Transverse colon (tissue), 4 donors: ENCODE data around the gene FEN1. TPM values are rescaled to one million over a fixed set of nuclear protein-coding genes. Genes with fewer than 3 reads are reported as not detected.
A peak's percentile ranks its signal among the peaks of the same experiment; 100 is the strongest.

Source experiments
- DNase-seq: peaks from one replicate; pipeline ENCODE4 v3.0.0-alpha.2; 2019
- H3K27ac ChIP-seq, 4 donors: fragments of 200-600 bp; sonication (generic); 2 replicates each; pipeline ENCODE4 v1.5.1; 2016 to 2018; ENCODE audit warnings: inconsistent platforms in 4 of 4
- H3K27me3 ChIP-seq: fragments of 200-600 bp; sonication (generic); 2 replicates; pipeline ENCODE4 v1.5.1; 2017; ENCODE audit warnings: inconsistent platforms
- H3K36me3 ChIP-seq, 4 donors: fragments of 200-600 bp; sonication (generic); 2 replicates each; pipeline ENCODE4 v1.5.1; 2017 to 2019; ENCODE audit warnings: inconsistent platforms in 4 of 4
- H3K4me1 ChIP-seq, 4 donors: fragments of 200-600 bp; sonication (generic); 2 replicates each; pipeline ENCODE4 v1.5.1; 2017 to 2020; ENCODE audit warnings: inconsistent platforms in 4 of 4
- H3K4me3 ChIP-seq, 4 donors: fragments of 200-600 bp; sonication (generic); 1 replicate in 1 of 4; 2 replicates in 3 of 4; pipeline versions ENCODE4 v1.5.1 to v1.6.1; 2017 to 2019; ENCODE audit warnings: inconsistent platforms in 4 of 4
- H3K9me3 ChIP-seq, 2 donors: fragments of 200-600 bp; sonication (generic); 2 replicates each; pipeline ENCODE4 v1.5.1; 2017 to 2019; ENCODE audit warnings: inconsistent platforms in 2 of 2
- EP300 ChIP-seq: sonication (generic); formaldehyde crosslinking; IDR thresholded peaks from one replicate; pipeline ENCODE4 v1.6.1; 2017; ENCODE audit warnings: antibody characterized with exemption, low read depth
- POLR2A ChIP-seq: fragments of 450-650 bp; IDR thresholded peaks from one replicate; pipeline ENCODE4 v1.6.1; 2016; ENCODE audit warnings: antibody characterized with exemption, mild to moderate bottlenecking, moderate library complexity
- POLR2AphosphoS5 ChIP-seq, 3 donors: sonication (generic); formaldehyde crosslinking; IDR thresholded peaks; one replicate each; pipeline ENCODE4 v1.6.1; 2016; ENCODE audit warnings: antibody characterized with exemption in 3 of 3
- WGBS, 2 donors: methylation state at CpG; one replicate each; pipeline ENCODE4 v1.1.5; 2018; ENCODE audit warnings: low coverage in 1 of 2; 5-methylcytosine and 5-hydroxymethylcytosine counted together
- in situ Hi-C, 4 donors: fragments of 200-750 bp; cut with MboI; loops; one replicate each; pipeline versions ENCODE4 v1.15.0 to v1.15.1; 2017; ENCODE audit warnings: low sequenced_read_pairs in 3 of 4, low pct_ligation_motif_present in 1 of 4, low pct_unique_long_range_greater_than_20kb in 1 of 4
- intact Hi-C: fragments of 100-400 bp; cut with DNase I; formaldehyde crosslinking; loops from one replicate; pipeline ENCODE4 v1.15.1; 2023; ENCODE audit warnings: low total_unique reads
- total RNA-seq, 4 donors: library from RNA; depleted of rRNA; stranded (reverse); fragments of >200 nt; gene quantifications; one replicate each; pipeline ENCODE4 v1.1.0, GENCODE V29; 2016
- TF ChIP-seq, protein P1 (sequence below), 5 experiments: fragments of 200-600 bp in 3 of 5; fragments of 450-650 bp in 2 of 5; sonication (generic) in 3 of 5; IDR thresholded peaks; 1 replicate in 2 of 5; 2 replicates in 3 of 5; pipeline ENCODE4 v1.5.1; 2016 to 2017; ENCODE audit warnings: antibody characterized with exemption in 5 of 5, inconsistent platforms in 3 of 5, mild to moderate bottlenecking in 2 of 5, moderate library complexity in 1 of 5

FEN1 gene
- total RNA-seq, 4 donors from 2014 or later, result 1.00 to 9.4 (median 4.5) TPM

DNA sequence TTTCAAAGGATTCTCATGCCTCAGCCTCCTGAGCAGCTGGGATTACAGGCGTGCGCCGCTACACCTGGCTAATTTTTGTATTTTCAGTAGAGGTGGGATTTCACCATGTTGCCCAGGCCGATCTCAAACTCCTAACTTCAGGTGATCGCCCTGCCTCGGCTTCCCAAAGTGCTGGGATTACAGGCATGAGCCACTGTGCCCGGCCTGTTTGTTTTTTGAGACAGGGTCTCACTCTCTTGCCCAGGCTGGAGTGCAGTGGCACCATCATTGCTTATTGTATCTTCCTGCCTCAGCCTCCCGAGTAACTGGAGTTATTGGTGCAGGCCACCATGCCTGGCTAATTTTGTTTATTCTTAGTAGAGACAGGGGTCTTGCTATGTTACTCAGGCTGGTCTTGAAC is 43.5 kb downstream of the FEN1 start:
- Histone ChIP-seq H3K4me1 (peaks cover 0 to 22% (median 5%) of the 10 kb centered on the region in 4 donors), H3K27ac (peak overlapping the region in 1 of 4 donors; percentile 66), H3K4me3 (no peak overlapping the region), H3K9me3 (no peaks in the 10 kb centered on the region), H3K36me3 (no peaks in the 10 kb centered on the region), H3K27me3 (no peaks in the 10 kb centered on the region)
- DNase-seq, result no peak
- TF ChIP-seq POLR2A, result no peak
- no peak for TF ChIP-seq EP300
- TF ChIP-seq POLR2AphosphoS5 (IDR thresholded peaks at IDR 0.05), result no peak
- TF ChIP-seq, protein P1, sequence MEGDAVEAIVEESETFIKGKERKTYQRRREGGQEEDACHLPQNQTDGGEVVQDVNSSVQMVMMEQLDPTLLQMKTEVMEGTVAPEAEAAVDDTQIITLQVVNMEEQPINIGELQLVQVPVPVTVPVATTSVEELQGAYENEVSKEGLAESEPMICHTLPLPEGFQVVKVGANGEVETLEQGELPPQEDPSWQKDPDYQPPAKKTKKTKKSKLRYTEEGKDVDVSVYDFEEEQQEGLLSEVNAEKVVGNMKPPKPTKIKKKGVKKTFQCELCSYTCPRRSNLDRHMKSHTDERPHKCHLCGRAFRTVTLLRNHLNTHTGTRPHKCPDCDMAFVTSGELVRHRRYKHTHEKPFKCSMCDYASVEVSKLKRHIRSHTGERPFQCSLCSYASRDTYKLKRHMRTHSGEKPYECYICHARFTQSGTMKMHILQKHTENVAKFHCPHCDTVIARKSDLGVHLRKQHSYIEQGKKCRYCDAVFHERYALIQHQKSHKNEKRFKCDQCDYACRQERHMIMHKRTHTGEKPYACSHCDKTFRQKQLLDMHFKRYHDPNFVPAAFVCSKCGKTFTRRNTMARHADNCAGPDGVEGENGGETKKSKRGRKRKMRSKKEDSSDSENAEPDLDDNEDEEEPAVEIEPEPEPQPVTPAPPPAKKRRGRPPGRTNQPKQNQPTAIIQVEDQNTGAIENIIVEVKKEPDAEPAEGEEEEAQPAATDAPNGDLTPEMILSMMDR (IDR thresholded peaks at IDR 0.05), result no peak
- WGBS, 2 donors, result 97% methylated on average over 8 of the region's 8 CpGs; no CpG with 5 or more reads in 1 of the 2 donors
- intact Hi-C loops, result no loop called here
- in situ Hi-C loops, result no loop called here

DNA sequence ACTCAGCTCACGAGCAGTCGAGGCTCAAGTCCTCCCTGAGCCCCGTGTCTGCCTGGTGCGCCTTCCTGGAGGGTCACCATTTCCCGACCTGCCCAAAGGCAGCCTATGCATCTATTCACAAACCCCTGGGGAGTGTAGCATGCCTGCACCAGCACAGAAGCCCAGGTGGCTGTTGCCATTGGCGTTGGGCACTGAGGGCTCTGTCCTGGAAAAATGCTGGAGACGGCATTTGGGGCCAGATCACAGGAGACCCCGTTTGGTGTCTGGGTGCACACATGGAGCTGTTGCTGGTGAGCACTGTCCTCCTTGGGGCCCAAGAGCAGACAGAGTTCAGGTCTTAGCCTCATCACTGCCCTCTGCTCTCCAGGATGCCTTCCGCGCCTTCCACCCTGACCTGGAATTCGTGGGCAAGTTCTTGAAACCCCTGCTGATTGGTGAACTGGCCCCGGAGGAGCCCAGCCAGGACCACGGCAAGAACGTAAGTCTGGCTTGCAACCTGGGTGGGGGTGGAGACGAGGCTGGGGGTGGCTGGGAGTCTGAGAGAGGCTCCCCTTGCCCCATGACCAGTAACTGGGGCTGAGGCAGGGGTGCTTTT is 44.8 kb downstream of the FEN1 start:
- no peak overlapping the region for H3K4me3 ChIP-seq
- no peak for DNase-seq
- in situ Hi-C loops (no loop called here), intact Hi-C loops (no loop called here)
- WGBS, 2 donors, result 86 to 100% methylated on average over 1 to 15 of the region's 15 CpGs
- peaks cover 0 to 14% (median 4%) of the 10 kb centered on the region in 4 donors for H3K4me1 ChIP-seq
- H3K27ac ChIP-seq, result no peak overlapping the region
- no peaks in the 10 kb centered on the region for H3K36me3 ChIP-seq
- H3K27me3 ChIP-seq, result no peaks in the 10 kb centered on the region
- no peak for TF ChIP-seq POLR2AphosphoS5 (IDR thresholded peaks at IDR 0.05)
- TF ChIP-seq, protein P1 (IDR thresholded peaks at IDR 0.05), result no peak
- TF ChIP-seq EP300, result no peak
- TF ChIP-seq POLR2A, result no peak
- no peaks in the 10 kb centered on the region for H3K9me3 ChIP-seq

DNA sequence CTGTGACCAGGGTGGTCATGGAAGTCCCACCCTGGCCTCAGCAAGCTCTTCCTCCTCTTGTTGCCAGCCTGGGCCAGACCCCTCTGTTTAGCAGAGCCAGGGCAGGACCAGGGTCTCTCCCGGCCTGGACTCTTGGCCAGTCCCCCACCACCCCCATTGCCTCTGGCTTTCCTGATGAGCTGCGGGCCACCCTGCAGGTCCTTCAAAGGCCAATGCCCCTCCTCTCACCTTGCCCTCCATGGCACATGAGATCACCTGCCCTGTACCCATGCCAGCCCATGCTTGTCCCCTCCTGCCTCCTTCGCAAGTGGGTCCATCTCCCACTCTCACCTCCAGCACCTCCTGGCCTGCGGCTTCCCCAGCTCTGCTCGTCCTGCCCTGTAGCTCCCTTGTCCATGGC is 45.8 kb downstream of the FEN1 start:
- no peak for DNase-seq
- H3K9me3 ChIP-seq, result no peaks in the 10 kb centered on the region
- H3K36me3 ChIP-seq, result no peaks in the 10 kb centered on the region
- 91% methylated on average over 3 to 5 of the region's 5 CpGs for WGBS, 2 donors
- in situ Hi-C loops, result no loop called here
- peaks cover 0 to 14% (median 4%) of the 10 kb centered on the region in 4 donors for H3K4me1 ChIP-seq
- no peak overlapping the region for H3K27ac ChIP-seq
- TF ChIP-seq POLR2A (no peak), POLR2AphosphoS5 (IDR thresholded peaks at IDR 0.05) (no peak), EP300 (no peak)
- TF ChIP-seq, protein P1 (IDR thresholded peaks at IDR 0.05), result no peak
- H3K27me3 ChIP-seq, result no peaks in the 10 kb centered on the region
- H3K4me3 ChIP-seq, result no peak overlapping the region
- intact Hi-C loops, result no loop called here

DNA sequence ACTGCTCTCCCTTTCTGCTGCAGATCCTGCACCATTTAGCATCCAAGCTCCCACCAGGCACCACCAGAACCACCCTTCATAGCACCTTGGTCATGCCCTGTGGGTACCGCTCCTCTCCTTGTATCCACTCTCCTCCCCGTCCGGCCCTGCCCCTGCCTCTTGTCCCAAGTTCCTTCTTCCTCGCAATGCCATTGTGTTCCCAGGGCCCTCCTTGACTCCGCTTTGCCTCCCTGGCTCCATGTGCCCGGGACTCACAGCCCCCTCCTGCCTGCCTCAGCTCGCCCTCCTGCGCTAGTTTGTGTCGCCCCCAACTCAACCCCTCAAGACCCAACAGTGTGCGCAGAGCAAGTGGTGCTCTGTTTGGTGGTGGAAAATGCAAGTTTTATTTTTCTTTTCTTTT is 46.2 kb downstream of the FEN1 start:
- Histone ChIP-seq H3K36me3 (no peaks in the 10 kb centered on the region), H3K27ac (no peak overlapping the region), H3K9me3 (no peaks in the 10 kb centered on the region), H3K27me3 (no peaks in the 10 kb centered on the region), H3K4me1 (peaks cover 0 to 14% (median 4%) of the 10 kb centered on the region in 4 donors), H3K4me3 (no peak overlapping the region)
- DNase-seq, result no peak
- in situ Hi-C loops, result no loop called here
- intact Hi-C loops, result no loop called here
- TF ChIP-seq POLR2AphosphoS5 (IDR thresholded peaks at IDR 0.05) (no peak), EP300 (no peak), POLR2A (no peak)
- TF ChIP-seq, protein P1 (IDR thresholded peaks at IDR 0.05), result no peak
- WGBS, 2 donors, result 88 to 93% methylated on average over 10 of the region's 10 CpGs
